ENCODE results near the gene NPAS1.
"Not testable (repeated sequence)": the region's sequence is repeated elsewhere in the genome, so short reads cannot be mapped to it uniquely, and the experiment has no call there.

NPAS1 gene

GRCh38 chr19:47045867-47046470 lies 26.3 kb downstream of the NPAS1 start:
- DNase-seq (ENCODE audit: low read depth in 2 of 2), result no peak

- no peak for DNase-seq (ENCODE audit: low read depth in 2 of 2)
Observed at GRCh38 chr19:47047272-47047762, 27.7 kb downstream of the NPAS1 start.

DNA sequence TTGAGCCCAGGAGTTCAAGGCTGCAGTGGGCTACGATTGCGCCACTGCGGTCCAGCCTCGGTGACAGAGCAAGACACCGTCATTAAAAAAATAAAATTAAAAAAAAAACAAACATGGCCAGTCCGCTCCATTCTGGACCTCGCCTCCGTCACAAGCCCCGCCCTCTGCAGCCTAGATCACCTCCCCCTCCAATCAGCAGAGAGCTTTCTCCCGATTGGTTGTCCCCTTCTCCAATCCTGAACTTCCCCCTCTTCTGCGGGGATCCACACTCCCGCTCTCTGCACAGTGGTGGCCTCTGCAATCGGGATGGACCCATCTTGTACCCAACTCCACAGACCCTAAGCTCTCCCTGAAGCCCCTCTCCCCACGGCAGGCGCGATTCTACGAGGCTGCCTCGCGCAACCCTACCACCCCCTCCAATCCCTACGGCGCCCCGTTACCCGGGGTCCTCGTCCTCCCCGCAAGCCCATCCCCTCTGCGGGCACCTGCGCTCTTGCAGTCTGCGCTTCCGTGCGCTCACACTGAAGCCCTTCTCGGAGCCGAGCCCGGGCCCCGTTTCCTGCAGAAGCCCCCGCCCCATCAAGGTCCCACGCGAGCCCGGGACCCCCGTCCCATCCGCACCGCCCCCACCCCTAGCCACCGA lies 28.2 kb downstream of the NPAS1 start:
- peak; percentile 43 to 52 for DNase-seq (ENCODE audit: low read depth in 2 of 2)

- DNase-seq (ENCODE audit: low read depth in 2 of 2), result no peak
Observed at GRCh38 chr19:47049307-47049700, 29.7 kb downstream of the NPAS1 start.

GRCh38 chr19:47050562-47050961 lies 30.9 kb downstream of the NPAS1 start:
- DNase-seq (ENCODE audit: low read depth in 2 of 2), result not testable (repeated sequence)

GRCh38 chr19:47056411-47056810 lies 36.8 kb downstream of the NPAS1 start:
- DNase-seq (ENCODE audit: low read depth in 2 of 2), result no peak

DNA sequence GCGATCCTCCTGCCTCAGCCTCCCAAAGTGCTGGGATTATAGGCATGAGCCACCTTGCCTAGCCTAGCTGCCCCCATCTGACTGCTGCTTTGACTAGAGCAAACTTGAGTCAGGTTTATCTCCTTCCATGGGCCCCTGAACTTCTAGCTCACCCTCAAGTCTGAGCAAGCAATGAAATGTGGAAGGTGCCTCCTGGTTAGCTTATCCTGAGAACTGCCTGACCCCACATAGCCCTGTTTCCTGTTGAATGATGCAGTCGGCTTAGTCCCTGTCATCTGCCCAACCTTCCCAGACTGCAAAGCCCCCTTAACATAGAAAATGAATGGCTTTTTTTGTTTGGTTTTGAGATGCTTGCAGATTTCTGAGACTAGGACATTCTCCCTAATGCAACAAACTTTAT lies 37.7 kb downstream of the NPAS1 start:
- no peak for DNase-seq (ENCODE audit: low read depth in 2 of 2)

DNA sequence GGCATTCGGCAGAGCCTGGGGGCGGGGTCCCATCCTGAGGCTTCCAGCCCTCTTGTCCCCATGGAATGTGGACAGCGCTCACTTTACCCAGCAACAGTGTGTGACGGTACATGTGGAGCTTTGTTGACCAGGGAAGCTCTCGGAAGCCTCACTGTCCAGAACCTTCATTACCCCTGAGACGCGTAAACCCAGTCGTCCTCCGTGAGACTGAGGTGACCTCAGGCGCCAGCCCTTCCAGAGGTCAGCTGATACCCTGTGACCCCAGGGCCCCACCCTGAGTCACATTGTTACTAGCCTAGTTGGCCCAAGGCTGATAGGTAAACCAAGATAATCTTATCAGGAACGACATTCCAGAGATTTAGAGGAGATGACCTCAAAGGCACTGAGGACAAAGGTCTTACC lies 39.0 kb downstream of the NPAS1 start:
- no peak for DNase-seq (ENCODE audit: low read depth in 2 of 2)

DNA sequence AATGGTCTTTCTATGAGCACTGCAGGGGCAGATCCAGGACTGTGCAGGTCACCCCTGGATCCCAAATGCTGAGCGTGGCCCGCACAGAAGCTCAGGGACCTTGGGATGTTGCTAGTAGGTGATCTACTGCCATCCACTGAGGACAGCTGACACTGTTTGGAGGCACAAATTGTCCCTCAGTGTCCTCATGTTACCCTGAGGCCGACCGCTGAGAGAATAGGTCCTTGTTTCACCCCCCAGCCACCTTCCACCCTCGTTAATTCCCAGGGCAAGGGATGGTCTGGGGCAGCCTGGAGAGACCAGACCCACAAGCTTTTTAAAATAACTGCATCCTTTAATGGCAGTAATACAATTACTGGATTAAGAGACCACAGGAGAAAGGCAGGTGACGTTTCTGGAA lies 44.2 kb downstream of the NPAS1 start:
- no peak for DNase-seq (ENCODE audit: low read depth in 2 of 2)

GRCh38 chr19:47065242-47065641 lies 45.6 kb downstream of the NPAS1 start:
- no peak for DNase-seq (ENCODE audit: low read depth in 2 of 2)

GRCh38 chr19:47066376-47067214 lies 47.0 kb downstream of the NPAS1 start:
- DNase-seq (ENCODE audit: low read depth in 2 of 2), result no peak

DNA sequence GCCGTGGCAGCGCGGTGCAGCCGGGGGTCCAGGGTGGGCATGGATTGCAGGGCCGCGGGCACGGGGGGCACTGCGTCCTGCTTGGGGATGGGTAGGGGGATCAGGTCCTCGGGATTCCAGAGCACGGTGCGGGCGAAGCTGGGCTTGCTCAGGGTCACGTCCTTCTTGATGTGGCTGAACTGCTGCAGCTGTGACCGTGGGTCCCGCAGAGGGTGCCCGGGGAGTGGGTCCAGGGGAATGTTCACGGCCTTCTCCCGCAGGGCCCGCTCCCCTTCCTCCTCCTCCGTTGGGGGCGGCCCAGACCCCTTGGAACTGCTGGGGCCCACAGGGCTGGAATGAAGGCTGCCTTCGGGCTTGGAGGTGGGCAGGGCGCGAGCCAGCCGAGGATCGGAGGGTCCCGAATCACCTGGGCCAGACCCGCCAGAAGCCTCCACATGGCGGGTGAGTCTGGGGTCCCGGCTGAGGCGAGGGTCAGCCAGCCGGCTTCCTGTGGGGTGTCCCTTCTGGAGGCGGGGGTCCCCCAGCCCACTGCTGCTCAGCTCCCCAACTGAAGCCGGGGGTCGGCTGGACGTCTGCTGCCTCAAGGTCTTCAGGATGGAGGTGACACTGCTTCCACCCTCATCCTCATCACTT lies 47.7 kb downstream of the NPAS1 start:
- DNase-seq (ENCODE audit: low read depth in 2 of 2), result no peak

- DNase-seq (ENCODE audit: low read depth in 2 of 2), result no peak
Observed at GRCh38 chr19:47068246-47068645, 48.6 kb downstream of the NPAS1 start.

DNA sequence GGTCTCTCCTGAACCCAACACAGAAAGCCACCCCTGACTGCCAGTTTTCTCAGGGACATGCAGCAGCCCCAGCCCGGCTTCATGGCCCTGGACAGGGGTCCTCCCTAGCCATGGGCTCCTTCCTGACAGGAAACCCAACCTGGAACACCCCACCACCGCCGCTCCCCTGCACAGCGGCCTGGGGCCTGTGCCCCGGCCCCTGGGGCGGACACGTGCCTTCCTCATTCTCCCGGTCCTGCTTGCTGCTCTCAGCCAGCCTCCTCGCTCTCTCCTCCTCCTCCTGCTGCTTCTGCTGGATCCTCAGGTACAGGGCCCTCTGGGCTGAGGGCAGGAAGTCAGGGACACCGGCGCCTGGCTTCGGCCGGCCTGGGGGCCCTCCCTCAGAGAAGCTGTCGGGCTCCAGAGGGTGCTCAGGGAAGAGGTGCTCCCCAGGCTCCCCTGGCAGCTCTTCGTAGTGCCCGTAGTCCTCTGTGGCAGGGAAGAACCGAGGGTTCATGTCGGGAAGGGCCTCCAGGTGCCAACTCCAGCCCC lies 49.3 kb downstream of the NPAS1 start:
- DNase-seq (ENCODE audit: low read depth in 2 of 2), result no peak

- DNase-seq (ENCODE audit: low read depth in 2 of 2), result no peak
Observed at GRCh38 chr19:47069795-47070194, 50.2 kb downstream of the NPAS1 start.

DNA sequence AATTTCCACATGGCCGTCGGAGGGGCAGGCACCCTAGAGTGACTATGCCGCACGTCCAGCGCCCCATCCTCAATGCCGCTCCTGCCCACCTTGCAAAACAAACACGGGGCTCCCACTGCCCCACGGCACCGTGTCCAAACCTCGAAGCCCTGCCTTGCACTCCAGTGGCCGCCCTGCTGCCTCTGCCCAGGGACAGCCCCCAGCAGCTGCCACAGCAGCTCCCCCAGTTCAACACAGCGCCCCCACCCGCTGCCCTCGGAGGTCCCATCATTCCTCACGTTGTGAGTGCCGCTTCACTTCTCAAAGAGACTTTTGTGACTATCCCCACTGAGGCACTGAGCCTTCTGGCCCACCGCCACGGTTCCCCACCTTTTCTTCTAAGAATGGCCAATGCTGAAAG lies 51.1 kb downstream of the NPAS1 start:
- no peak for DNase-seq (ENCODE audit: low read depth in 2 of 2)

DNA sequence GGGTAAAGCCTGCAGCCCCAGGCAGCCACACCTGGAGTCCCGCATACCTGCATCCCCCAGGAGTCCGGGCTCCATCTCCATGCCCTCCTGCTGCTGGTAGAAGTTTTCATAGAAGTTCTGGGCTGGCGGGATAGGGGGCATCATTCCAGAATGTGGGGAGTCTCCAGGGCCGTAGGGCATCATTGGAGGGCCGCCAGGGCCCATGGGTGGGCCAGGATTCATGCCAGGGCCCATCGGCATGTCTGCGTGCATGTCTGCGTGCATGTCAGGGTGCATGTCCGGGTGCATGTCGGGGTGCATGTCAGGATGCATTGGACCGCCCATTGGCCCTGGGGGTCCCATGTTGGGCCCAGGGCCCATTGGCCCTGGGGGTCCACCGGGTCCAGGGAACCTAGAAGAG lies 52.1 kb downstream of the NPAS1 start:
- no peak for DNase-seq (ENCODE audit: low read depth in 2 of 2)

- DNase-seq (ENCODE audit: low read depth in 2 of 2), result no peak
Observed at GRCh38 chr19:47072323-47072722, 52.7 kb downstream of the NPAS1 start.

GRCh38 chr19:47073574-47073973 lies 53.9 kb downstream of the NPAS1 start:
- no peak for DNase-seq (ENCODE audit: low read depth in 2 of 2)

- DNase-seq (ENCODE audit: low read depth in 2 of 2), result no peak
Observed at GRCh38 chr19:47074621-47075020, 55.0 kb downstream of the NPAS1 start.

DNA sequence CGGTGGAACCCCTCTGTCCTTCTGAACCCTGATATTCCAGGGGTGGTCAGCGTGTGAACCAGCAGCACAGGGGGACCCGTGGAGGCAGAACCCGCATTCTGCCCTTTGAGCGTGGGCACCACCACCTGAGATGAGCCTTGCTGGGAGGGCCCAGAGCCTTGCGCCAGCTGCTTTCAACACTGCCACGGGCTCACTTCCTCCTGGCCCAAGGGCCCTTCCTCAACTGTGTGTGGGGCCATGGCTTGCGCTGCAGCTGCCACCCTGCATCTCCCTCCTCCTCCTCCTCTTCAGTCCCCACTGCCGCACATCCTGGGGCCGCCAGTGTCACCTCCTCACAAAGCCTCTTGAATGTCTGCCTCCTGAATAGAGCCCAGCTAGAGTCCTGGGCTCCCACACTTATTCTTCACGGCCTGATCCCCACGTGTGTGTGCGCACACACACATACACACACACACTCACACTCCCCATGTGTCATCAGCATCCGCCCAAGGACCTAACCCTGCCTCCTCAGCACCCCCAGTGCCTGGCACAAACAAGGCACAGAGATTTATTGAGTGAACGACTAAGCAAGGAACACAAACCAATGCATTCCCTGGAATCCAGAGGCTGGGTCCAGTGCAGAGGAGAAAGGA lies 55.7 kb downstream of the NPAS1 start:
- no peak for DNase-seq (ENCODE audit: low read depth in 2 of 2)

- DNase-seq (ENCODE audit: low read depth in 2 of 2), result no peak
Observed at GRCh38 chr19:47075941-47076340, 56.3 kb downstream of the NPAS1 start.

Measured in stimulated activated CD8-positive, alpha-beta memory T cell treated with anti-CD3 and anti-CD28 coated beads, Interleukin-7, amount 100 ng/mL, for 4 hours (primary cell).